Measurements from ENCODE around the gene SCEL.

SCEL gene

DNA sequence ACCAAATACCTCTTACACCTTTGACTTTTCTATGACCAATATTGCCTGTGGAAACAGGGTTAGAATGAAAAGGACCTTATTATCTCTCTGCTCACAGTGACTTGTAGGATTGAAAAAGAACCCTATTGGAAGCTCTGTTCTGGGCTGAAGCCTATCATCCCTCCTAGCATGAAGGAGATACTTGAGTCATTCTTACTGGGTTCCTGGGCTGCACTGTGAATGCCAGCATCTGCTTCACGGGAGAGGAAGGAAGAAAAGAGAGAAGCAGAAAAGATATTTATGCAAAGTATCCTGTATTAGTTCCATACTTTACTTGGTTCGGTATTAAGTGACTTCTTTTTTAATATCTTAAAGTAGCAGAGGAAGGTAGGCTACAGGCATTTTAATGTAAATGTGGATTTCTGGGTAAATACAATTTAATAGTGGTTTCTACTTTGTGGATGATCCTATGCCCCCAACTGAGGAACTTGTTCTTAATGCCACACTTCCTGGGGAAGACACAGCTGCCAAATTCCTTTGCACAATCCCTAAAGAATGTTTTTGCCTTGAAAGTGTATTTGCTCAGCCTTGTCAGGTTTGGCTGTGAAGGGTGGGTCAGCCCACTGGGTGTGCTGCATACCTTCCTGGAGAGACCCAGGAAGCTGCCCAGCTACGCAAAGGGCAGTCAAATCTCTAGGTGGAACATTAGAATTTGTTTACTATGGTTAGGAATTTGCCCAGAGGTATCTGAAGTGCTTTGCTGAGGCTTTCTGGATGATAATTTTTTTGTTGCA, 13.7 kb upstream of the SCEL start:
- no peak for DNase-seq

- DNase-seq, result no peak
Measured at GRCh38 chr13:77522444-77522843, 13.1 kb upstream of the SCEL start.

- DNase-seq, result no peak
Measured at GRCh38 chr13:77523386-77523785, 12.1 kb upstream of the SCEL start.

DNA sequence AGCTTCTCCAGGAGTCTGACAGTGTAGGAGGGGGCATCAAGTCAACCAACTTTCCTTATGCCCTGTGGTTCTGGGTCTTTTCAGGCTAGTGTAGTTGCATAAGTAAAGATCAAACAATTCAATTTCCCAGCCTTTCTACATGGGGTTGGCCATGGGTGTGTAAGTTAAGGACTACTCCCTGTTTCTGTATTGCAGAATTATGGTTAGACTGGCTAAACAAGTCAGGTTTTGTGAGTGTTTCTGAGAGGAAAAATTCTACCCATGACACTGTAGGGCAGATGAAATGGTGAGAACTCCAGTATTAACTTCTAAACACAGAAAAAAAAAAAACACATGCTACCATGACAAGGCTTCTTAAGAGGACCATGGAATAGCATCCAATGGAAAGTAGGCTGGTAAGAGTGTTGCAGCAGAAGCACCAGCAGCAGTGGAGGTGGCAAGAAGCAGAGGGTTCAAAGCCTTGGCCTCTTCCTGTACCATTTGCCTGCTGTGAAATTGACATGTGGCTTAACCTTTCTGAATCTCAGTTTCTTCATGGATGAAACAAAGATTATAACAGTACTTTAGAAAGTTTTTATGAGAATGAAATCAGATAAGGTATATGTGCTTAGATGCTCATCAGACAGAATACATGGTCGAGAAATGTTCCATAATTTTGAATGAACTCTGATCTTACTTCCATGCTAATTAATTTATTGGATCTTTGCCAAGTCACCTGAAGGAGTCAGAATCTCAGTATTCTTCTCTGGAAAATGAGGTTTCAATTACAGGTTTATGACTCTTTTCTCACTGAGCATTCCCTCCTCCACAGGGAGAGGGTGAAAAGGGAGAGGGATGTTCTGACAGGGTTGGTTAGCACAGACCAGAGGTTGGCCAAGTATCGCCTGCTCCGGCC, 11.4 kb upstream of the SCEL start:
- no peak for DNase-seq

DNA sequence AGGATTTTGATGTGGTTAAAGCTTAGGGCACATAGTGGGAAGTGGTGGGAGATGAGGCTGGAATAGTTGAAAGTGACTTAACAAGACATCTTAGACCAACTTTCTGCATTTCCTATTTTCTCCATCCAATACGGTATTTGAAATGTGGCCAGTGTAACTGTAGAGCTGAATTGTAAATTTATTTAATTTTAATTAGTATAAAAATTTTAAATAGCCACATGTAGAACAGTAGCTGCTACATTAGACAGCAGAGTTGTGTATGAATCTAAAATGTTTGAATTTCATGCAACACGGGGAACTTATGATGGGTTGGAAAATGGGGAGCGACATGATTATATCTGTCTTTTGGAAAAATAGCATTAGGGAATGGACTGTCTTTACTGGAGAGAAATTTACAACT, 7.1 kb upstream of the SCEL start:
- no peak for DNase-seq

DNA sequence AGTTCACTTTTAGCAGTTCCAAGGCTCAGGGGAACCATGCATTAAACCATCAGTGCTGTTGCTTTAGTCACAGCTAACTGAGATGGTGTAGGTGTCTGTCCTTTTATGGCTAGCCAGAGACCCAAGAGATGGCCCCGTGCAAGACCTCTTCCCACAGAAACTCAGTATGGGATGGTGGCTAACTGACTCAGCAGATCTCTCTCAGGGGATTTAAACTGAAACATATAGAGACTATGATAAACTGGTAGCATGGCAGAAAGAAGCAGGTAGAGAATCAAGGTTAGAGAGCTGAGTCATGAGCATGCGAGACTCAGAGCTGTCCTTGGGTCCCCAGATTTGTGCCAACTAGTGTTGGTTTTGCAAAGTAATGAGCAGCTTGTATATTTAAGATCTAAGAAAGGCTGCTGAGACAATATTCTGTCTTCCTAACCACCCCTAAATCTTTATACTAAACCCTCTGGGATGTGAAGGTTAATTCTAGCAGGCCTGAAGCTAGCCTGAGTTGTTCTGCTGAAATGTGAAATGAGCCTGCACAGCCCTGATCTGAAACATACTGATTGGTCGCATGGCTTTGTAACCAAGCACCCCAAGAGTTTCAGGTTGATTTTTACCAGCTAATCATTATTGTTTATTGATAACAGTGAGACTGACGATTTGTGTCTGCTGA, 6.5 kb upstream of the SCEL start:
- no peak for DNase-seq

GRCh38 chr13:77529501-77529840, 6.0 kb upstream of the SCEL start:
- no peak for DNase-seq

- no peak for DNase-seq
Measured at GRCh38 chr13:77530875-77531274, 4.6 kb upstream of the SCEL start.

DNA sequence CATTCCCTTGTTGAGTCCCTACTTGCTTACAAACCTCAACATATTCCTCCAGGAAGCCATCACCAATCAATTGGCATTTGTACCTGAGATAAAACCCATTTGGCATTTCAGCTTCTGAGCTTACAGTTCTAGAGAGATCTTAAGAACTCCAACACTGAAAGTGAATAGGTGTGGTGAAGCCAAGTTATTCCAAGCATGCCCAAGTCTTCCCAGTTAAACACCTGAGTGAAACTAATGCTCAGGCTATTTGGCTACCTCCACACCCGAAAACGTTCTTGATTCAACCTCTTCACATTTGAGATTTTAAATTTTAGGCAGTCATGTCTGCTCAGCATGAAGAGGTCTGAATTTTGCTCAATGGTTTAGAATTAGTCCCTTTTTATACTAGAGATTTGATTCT, 2.5 kb upstream of the SCEL start:
- DNase-seq, result no peak

- DNase-seq, result no peak
Measured at GRCh38 chr13:77533875-77534788, 1.4 kb upstream of the SCEL start.

GRCh38 chr13:77536358-77536757, 852 bp downstream of the SCEL start:
- DNase-seq, result no peak

DNA sequence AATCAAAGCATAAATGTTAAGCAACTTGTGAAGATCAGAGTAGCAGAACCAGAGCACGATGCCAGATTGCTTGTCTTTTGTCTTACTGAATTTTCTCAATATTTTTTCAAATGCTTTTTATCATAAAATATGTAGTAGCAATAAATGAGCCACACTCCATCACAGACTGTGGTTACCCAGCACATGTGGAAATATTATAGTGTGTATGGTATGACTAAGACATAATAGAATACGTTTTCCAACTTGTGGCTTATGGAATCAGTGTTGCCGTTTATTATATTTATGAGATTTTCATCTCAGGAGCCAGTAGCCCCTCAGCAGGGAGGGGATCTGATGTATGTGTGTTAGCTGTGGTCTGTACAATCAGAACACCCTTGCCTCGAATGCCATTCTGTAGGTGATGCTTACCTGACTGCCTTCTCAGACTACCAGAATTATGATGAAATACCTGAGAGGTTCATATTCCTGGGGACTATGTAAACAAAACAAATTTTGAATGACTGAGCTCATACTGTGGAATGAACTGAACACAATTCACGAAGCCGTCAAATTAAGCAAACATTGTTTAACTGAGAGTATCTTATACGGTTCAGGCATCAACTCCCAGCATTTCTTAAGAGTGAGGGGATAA, 1.9 kb downstream of the SCEL start:
- no peak for DNase-seq

DNA sequence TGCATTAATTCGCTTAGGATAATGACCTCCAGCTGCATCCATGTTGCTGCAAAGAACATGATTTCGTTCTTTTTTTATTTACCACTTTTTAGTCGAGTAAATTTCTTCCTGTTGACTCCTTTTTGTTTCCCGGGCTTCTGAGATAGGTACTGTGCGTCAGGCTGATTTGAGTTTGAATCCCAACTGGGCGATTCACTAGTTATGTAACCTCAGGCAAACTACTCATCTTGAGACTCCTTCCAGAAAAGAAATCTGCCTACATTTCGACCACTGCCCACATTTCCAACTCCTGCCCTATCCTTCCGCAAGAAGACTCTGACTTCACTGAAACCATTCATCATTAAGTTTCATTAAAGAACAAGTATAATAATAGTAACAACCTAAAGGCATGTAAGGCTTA, 8.2 kb downstream of the SCEL start:
- no peak for DNase-seq

GRCh38 chr13:77544355-77544754, 8.8 kb downstream of the SCEL start:
- DNase-seq, result peak; percentile 18

DNA sequence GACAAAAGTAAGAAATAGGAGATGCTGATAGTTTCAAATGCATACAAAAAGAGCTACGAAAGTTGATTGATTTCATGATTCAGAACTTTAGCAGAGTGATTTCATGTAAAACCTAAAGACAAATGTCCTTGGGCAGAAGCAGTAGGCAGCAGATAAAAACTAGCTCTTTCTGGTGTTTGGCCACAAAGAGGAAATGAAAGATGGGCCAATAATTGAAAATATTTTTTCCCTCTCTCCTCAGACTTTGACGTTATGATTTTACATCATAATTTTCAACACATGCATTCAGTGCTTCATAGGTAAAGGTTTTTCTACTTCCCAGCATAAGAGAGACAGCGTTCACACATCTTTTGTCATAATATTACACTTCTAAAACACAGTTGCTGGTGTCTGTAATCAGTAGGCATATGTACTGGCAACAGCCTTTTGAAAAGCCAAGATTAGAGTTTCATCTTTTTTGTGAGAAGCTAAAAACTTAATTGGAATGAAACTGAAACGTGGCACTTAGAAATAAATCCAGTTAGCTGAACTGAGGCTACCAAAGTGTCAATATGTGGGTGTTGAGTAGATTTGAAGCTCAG, 9.3 kb downstream of the SCEL start:
- DNase-seq, result no peak

GRCh38 chr13:77545626-77546412, 10.3 kb downstream of the SCEL start:
- no peak for DNase-seq

GRCh38 chr13:77548095-77548494, 12.6 kb downstream of the SCEL start:
- no peak for DNase-seq

GRCh38 chr13:77548594-77548993, 13.1 kb downstream of the SCEL start:
- no peak for DNase-seq

- no peak for DNase-seq
Measured at GRCh38 chr13:77554069-77554468, 18.6 kb downstream of the SCEL start.

- DNase-seq, result no peak
Measured at GRCh38 chr13:77555246-77555645, 19.7 kb downstream of the SCEL start.

- no peak for DNase-seq
Measured at GRCh38 chr13:77558016-77558415, 22.5 kb downstream of the SCEL start.

Measured in NCI-H446 treated with DMSO at 0.1 percent for 48 hours (cell line).